Measurements from ENCODE around the gene NDUFS7. TPM values are rescaled to one million over a fixed set of nuclear protein-coding genes. Genes with fewer than 3 reads are reported as not detected.

The NDUFS7 gene
- total RNA-seq, 1 experiment from 2014 or later = 83.9 TPM

- no CpG with 5 or more reads among the region's 37 CpGs for WGBS (ENCODE audit: extremely low coverage, insufficient read length, low lambda C conversion rate)
- no peak overlapping the region for H4K5ac ChIP-seq (ENCODE audit: insufficient read length, low read depth, low read length)
- H3K23me2 ChIP-seq (ENCODE audit: insufficient read length, low read depth, low read length, poor library complexity, severe bottlenecking) = no peaks in the 10 kb centered on the region
- no peak overlapping the region for H2AFZ ChIP-seq (ENCODE audit: low read length)
- H3K18ac ChIP-seq (ENCODE audit: insufficient read length, low read depth, low read length) = no peak overlapping the region
- no peaks in the 10 kb centered on the region for H3K27me3 ChIP-seq (ENCODE audit: insufficient read depth, low read length)
- no peak overlapping the region for H2BK12ac ChIP-seq (ENCODE audit: insufficient read length, low read depth, low read length)
- no peak overlapping the region for H3T11ph ChIP-seq (ENCODE audit: low read length)
- no peaks in the 10 kb centered on the region for H3K79me1 ChIP-seq (ENCODE audit: insufficient read depth, low read depth, low read length, poor library complexity, severe bottlenecking)
- H2BK15ac ChIP-seq (ENCODE audit: low read depth, low read length) = no peak overlapping the region
- no peak for DNase-seq
- Mint-ChIP-seq H3K27ac (no peak overlapping the region), H3K4me3 (no peak overlapping the region), H3K9me3 (no peaks in the 10 kb centered on the region), H3K27me3 (ENCODE audit: low read depth) (no peaks in the 10 kb centered on the region), H3K36me3 (ENCODE audit: insufficient read depth in 1 of 3, low read depth in 3 of 3) (peaks cover 17 to 43% (median 38%) of the 10 kb centered on the region in 3 experiments; a peak in 6 of 7 replicates), H3K4me1 (peaks cover 0 to 6% of the 10 kb centered on the region in 2 experiments; a peak in 2 of 4 replicates)
- no peak overlapping the region for H3K14ac ChIP-seq (ENCODE audit: insufficient read depth, low read length)
- no peak overlapping the region for H3K4me2 ChIP-seq (ENCODE audit: insufficient read depth, insufficient read length, low read length)
- no peak overlapping the region for H2BK5ac ChIP-seq (ENCODE audit: insufficient read length, low read length)
- H4K20me1 ChIP-seq (ENCODE audit: control insufficient read depth, insufficient read depth, insufficient read length) = no peaks in the 10 kb centered on the region
- no peak overlapping the region for H4K91ac ChIP-seq (ENCODE audit: insufficient read length, low read depth, low read length)
- H3K79me2 ChIP-seq (ENCODE audit: insufficient read depth, low read length) = no peaks in the 10 kb centered on the region
- H3K27ac ChIP-seq (ENCODE audit: insufficient read length, low read depth, low read length) = no peak overlapping the region
- TF ChIP-seq CTCF (conservative IDR thresholded peaks at IDR 0.05) = no peak
- no peaks in the 10 kb centered on the region for H3K4me1 ChIP-seq (ENCODE audit: insufficient read depth, low read length)
- no peak overlapping the region for H4K8ac ChIP-seq (replicated peaks; ENCODE audit: insufficient read length, low read depth, low read length)
- no peak overlapping the region for H2AK5ac ChIP-seq (ENCODE audit: insufficient read length, low read length)
- H3K23ac ChIP-seq (ENCODE audit: insufficient read length, low read depth, low read length) = no peak overlapping the region
- H3K9ac ChIP-seq (ENCODE audit: extremely low read depth, insufficient read length, low read length) = no peak overlapping the region
- no peak overlapping the region for H2BK120ac ChIP-seq (ENCODE audit: low read depth, low read length, poor library complexity, severe bottlenecking)
- no peak overlapping the region for H2BK20ac ChIP-seq (ENCODE audit: low read depth, low read length, poor library complexity, severe bottlenecking)
- H3K9me3 ChIP-seq (ENCODE audit: control insufficient read depth, low read depth, low read length) = no peaks in the 10 kb centered on the region
- no peak overlapping the region for H3K4ac ChIP-seq (ENCODE audit: low read depth, low read length)
- no peak overlapping the region for H3K56ac ChIP-seq (ENCODE audit: insufficient read length, low read depth, low read length)
Observed at GRCh38 chr19:1392939-1393530, 9.3 kb downstream of the NDUFS7 start.
